CD4-positive, alpha-beta T cell treated with Interleukin-4 for 1 hour (primary cell): ENCODE results near the gene ALS2.

Source experiments
- DNase-seq, 2 donors: peaks; one replicate each; pipeline ENCODE4 v3.0.0-alpha.2; 2020 to 2022

Gene ALS2

DNA sequence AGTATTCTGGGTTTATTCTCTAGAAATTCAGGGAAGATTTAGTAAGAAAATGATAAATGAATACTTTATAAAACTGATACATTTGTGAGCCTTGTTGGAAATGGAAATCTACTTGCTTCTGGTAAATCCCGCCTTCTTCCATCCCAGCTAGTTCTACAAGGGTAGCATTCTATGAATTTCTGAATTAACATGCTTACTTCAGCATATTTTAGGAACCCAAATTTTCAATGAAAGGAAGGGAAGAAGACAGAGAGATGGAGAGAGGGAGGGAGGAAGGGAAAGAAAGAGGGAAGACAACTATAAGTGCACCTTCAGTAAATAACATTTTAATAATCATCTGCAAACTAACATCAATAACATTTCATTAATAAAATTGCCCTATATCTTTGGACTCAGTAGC is 110.9 kb downstream of the ALS2 start:
- no peak for DNase-seq

DNA sequence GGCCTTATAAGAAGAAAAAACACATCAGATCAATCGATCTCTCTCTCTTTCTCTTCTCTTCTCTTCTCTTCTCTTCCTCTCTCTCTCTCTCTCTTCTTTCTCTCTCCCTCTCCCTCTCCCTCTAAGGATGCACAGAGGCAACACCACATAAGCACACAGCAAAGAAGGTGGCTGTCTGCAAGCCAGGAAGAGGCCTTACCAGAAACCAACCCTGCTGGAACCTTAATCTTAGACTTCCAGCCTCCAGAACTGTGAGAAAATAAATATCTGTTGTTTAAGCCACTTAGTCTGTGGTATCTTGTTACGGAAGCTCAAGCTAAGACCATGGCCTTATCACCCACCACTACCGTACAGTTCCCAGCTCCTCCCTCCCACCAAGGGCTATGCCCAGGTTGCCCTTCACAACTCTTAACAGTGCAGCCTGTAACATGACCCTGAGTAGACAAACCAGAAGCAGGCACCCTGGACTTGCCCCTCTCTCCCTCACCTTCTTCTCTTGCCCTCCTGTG is 112.3 kb downstream of the ALS2 start:
- no peak for DNase-seq

DNA sequence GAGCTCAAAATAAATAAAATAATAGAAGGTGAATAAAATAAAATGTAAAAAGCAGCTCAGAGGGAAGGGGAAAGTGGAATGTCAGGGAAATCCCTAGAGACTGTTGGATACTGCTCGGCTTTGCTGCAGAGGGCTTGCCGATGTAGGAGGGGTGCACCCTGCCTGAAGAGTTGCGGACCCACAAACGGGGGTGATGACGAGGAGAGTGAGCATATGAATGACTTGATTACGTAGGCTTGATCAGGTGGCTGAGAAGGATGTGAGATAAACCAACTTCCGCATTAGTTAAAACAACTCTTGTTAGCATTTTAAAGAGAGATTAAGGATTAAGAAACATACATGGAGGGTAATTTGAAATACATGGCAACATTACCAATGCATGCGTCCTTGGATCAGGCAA is 116.4 kb downstream of the ALS2 start:
- DNase-seq: no peak

- DNase-seq: no peak
These were observed 119.4 kb downstream of the ALS2 start for GRCh38 chr2:201661366-201661765.

DNA sequence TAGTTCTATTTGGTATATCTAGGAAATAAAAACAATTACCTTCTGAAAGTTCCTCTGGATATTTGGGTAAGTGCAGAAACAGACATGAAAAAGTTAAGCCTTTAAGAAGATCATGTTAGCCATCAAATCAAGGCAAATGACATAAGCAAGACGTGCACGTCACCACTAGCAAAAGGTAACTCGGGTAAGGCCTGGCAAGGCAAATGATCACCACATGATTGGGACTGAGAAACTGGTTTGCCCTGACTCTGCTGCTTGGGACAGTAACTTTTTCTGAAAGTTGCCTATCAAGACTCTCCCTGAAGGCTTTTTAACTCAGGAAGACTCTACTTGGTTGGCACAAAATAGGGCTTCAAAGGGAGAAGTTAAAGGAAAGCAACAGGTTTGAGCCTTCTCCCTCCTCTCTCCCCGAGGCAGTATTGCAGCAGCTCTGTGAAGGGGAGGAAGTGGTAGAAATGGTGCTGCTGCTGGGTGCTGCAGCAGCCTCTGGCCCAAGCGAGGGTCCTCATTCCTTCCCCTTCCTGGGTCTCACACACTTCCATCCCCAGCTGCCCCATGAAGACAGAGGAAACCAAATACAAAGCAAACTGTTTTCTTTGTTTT is 120.3 kb downstream of the ALS2 start:
- no peak for DNase-seq

- DNase-seq: no peak
These were observed 124.0 kb downstream of the ALS2 start for GRCh38 chr2:201656740-201657139.

DNA sequence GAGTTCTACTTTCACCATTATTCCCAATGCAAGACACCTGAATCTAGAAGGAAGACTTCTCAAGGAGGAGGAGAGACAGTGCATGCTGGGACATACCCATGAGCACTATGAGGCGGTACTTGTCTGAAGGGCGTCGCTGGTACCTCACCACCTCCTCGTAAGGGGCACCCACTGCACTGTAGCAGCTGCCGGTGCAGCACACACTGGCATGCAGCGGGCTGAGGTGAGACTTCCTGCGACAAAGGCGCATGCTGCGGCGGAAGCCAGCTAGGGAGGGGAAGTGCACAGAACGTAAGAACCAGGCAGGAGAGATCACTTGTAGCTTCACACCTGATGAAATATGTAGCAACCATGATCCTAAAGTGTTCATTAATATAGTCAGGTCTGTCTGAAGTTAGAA is 124.6 kb downstream of the ALS2 start:
- peak; percentile 43 to 47 for DNase-seq

GRCh38 chr2:201654616-201655384 is 125.9 kb downstream of the ALS2 start:
- DNase-seq: no peak

GRCh38 chr2:201653221-201653620 is 127.5 kb downstream of the ALS2 start:
- DNase-seq: no peak
